DMS114 treated with DMSO at 0.1 percent for 48 hours (cell line): ENCODE data around the gene ARR3.
"Not testable (repeated sequence)": the region's sequence is repeated elsewhere in the genome, so short reads cannot be mapped to it uniquely, and the experiment has no call there.

Source experiments
- DNase-seq: peaks from one replicate; lab custom pipeline; 2025; ENCODE audit not compliant: unreplicated experiment; lab: John Stamatoyannopoulos, UW

The ARR3 gene

DNA sequence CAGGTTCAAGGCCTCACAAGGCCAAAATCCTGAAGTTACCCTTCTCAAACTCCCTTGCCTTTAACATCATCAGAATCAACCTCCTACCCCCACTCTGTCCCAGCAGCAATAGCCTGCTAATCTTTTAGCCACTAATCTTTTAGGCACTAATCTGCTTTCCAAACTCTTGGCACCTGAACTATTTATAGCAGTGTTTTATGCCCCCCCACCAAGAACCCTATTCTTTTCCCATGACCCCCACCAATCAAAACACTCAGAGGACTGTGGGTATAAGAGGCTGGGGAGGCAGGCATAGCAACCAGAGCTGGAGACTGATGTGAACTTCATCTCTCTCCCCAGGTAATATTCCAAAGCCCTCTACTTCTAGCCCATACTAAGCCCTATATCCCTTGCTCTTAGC is at the start of gene ARR3:
Gene ARR3 (plus strand): TSS at position 301 of the 400 bp plus-strand sequence. CDS start 1,052 bp downstream, outside the sequence.
- DNase-seq, result no peak

DNA sequence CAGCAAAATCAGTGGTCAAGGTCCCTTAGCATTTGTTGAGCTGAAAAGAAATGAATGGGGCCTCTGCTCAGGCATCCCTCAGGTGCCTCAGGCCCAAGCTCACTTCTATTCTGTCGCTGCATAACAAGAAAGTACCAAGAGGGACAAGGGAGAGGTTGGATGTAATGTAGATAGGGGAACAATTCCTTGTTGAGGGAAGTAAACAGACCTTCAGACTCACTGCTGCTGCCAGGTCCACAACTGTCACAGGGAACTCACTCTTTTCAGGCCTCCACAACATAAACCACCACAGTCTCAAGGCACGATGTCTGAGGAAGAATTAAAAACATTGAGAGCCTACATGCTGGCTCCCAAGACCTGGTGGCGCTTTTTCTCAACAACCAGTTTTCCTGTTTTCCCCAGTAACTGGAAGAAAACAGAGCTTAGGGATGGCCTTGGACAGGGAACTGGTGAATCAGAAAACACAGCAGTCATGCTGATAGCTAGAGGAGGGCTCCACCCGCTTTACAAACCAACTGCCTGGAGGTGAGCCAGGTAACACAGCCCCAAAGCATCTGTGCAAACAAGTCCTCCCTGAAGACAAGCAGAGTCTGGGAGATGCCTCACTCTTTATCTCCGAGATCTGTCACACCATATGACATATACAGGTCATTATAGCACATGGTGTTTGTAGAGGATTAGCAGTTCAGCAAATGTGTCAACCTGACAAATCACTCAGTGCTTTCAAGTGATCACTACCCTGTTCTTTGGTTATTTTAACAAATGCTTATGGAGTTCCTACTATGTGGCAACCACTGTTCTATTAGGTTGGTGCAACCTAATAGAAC is 48.0 kb upstream of the ARR3 start:
- no peak for DNase-seq

DNA sequence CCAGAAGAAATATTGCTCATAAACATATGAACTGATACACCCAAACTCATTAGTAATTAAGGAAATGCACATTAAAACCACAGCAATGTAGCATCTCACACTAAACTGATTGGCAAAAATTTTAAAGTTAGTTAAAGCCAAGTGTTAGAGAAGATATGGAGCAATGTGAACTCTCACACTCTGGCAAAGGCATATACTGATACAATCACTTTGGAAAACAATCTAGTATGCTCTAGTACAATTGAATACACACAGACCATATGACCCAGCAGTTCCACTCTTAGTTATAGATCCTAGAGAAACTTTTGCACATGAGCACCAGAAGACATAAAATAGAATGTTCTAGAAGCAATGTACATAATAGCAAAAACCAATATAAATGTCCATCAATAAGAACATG is 42.1 kb upstream of the ARR3 start:
- DNase-seq, result no peak

DNA sequence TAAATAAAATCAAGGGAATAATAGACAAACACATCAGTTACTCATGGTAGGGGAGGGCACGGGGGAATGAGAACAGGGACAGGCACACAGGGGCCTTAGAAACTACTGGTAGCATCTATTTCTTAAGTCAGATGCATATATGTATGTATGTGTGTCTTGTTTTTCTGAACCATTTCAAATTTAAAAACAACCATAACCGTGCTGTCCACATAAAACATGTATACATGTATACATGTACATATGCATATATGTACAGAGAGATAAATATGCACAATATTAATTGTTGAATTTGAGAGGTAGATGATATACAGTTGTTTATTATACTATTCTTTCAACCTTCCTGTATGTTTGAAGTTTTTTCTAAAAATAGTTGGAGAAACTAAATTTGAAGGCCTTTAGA is 41.4 kb upstream of the ARR3 start:
- DNase-seq, result no peak

DNA sequence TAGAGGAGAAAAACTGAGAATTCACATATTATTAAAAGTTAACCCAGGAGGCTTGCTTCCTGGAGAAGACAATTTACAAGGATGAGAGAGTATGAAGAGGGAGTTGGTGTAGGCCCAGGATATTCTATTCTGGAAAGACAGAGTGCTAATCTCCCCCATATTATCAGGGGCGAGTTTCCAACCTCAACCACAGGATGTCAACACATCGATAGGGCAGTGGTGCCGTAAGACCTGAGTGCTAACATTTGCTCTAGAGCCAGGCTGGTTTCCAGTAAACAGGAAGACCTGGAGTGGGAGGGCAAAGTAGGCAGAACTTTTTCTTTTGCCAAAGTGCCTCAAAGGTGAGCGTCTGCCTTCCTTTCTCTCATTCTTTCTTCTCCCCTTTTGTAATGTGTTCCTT is 36.5 kb upstream of the ARR3 start:
- no peak for DNase-seq

DNA sequence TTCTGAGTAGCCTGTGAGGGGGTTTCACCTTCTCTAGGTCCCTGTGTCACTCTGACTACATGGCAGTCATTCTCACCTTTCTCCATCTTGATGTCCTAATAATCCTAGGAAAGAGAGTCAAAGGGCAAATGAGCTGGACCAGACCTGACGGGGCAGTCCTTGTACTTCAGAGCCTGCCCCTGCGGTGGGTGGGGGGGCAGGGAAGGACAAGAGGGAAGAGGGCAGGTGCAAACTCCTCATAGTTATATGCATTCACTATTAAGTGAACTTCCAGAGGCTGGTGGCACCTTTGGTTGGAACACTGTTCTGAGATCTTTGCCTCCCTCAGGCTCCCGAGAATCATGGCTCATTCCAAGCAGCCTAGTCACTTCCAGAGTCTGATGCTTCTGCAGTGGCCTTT is 33.8 kb upstream of the ARR3 start, which contains the start of gene AWAT1:
Gene AWAT1 (plus strand): TSS at position 301 of the 400 bp plus-strand sequence. CDS start 41 bp downstream, at position 342.
- no peak for DNase-seq

DNA sequence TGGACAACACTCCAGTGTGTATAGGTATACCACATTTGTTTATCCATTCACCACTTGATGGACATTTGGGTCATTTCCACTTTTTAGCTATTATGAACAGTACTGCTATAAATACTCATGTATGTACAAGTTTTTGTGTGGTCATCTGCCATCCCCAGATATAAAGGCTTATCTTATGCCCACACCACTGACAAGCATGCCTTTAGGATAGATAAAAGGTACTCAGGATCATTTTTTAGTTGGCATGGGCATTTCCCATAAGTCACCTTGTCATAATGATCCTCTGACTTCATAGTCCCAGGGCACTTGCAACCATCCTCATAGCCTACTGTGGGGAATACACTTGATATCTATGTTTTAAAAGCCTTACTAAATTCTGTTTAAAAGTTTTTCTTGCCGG is 27.4 kb upstream of the ARR3 start:
- DNase-seq, result no peak

DNA sequence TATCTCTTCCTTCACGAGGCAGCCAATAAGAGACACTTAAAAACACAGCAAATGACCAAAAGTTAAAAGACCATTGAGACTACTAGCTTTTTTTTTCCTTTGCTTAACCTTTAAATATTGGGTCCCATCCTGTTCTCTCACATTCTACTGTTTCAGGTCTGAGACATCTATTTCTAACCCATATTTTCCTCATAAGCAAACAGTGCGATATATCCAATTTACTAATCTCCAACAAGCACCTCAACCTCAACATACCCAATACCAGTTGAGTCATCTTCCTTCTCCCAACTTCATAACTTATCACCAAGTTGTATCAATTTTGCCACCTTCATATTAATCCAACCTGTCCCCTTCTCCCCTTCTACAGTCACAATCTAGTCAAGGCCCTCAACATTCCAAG is 26.6 kb upstream of the ARR3 start:
- DNase-seq, result no peak

DNA sequence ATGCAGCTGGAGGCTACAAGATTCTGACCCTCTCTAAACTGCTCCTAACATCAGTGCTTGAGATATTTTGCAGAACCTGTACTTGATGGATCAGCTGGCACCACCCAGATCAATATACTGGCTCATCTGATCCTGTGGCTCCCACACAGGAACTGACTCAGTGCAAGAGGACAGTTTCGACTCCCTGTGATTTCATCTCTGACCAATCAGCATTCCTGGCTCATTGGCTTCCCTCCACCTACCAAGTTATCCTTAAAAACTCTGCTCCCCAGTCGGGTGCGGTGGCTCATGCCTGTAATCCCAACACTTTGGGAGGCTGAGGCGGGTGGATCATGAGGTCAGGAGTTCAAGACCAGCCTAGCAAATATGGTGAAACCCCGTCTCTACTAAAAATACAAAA is 24.5 kb upstream of the ARR3 start:
- not testable (repeated sequence) for DNase-seq

DNA sequence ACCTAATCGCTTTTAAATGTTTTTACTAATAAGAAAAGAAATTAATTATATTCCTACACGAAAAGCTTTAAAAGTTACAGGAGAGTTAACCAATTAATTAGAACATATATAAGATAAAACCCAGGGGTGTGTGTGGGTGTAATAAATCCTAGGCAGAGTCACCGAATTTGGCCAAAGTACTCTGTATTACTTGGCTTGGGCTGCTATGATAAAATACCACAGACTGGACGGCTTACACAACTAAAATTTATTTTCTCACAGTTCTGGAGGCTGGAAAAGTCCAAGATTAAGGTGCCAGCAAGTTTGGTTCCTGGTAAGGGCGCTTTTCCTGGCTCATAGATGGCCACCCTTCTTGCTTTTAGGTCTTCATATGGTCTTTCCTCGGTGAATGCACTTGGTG is 23.3 kb upstream of the ARR3 start:
- DNase-seq, result no peak

DNA sequence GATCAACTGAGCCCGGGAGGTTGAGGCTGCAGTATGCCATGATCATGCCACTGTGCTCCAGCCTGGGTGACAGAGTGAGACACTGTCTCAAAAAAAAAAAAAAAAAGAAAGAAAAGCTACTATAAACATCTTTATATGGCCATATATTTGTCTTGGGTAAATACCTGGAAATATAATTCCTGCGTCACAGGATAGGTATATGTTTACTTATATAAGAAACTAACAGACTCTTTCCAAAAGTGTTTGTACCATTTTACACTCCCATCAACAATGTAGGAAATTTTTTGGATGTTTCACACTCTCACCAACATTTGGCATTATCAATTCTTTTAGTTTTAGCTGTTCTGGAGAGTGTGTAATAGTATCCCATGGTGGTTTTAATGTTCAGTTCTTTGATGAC is 20.9 kb upstream of the ARR3 start:
- DNase-seq, result no peak

DNA sequence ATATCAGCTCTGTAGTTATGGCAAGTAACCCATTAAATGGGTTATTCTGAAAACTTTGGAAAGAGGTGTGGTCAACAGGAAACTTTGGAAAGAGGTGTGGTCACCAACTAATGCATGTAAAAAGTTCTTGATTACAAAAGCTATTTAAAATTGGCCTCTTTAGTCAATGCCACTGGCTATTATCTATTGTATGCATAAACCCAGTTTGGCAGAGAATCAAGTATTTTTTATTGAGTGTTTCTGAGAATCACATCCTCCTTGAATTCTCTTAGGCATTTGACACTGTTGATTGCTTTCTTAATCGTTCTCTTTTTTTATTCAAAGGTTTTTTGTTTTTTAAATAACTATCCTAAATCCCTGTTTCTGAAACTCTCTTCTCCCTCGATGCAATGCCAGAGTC is 15.6 kb upstream of the ARR3 start:
- DNase-seq, result no peak

DNA sequence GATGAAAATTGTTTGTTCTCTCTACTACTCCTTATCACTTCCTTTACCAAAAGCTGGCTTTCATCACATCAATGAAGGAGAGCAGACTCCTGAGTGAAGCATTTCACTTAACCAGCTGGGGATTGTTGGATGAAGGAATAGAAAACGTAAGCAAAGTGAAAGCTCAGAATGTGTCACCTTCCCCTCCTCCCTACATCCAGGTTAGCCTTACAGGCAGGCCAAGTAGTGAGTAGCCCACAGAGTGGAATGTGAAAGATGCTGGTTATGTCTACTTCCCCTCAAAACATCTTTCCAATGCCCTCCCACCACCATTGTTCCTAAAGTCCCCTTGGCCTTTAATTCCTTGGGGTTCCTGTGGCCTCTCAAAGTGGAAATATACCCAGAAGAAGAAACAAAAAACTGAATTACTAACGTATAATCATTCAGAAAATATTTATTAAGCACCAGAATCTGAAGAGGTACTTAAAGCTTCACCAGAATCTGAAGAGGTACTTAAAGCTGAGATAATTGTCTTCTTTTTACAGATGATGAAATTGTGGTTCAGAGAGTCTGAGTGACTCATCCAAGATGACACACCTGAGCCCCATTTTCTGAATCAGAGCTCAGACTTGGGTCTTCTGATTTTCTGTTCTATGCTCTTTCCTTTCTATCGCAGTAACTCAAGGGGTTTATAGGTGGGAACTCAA is 14.6 kb upstream of the ARR3 start:
- no peak for DNase-seq

DNA sequence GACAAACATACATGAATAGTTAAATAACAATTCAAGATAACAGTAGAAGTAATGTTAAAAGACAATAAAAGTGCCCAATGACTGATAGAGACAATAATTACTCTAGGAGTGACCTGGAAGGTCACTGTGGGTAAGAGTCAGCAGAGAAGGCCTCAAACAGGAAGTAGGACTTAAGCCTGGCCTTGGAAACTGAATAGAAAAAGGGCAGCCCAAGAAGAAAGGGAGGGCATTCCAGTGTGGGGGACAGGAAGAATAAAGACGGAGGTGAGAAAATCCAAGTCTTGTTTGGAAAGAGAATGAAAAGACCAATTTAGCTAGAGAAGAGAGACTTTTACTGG is 14.1 kb upstream of the ARR3 start:
- no peak for DNase-seq

DNA sequence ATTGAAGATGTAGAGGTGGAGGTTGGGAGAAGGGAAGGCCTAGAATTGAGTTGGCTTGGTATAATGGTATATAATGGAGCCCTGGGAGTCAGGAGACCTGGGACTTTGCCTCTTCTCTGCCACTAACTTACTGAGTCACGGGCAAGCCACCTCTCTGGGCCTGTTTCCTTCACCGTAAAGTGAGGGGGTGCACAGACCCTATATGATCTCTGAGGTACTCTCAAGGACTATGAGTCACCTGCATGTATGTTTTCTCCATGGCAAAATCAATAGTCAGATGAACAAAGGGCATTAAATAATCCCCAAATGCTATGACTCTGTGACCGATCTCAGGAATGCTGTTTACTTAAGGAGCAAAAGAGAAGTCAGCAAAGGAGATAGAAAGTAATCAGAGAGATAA is 13.2 kb upstream of the ARR3 start:
- no peak for DNase-seq

DNA sequence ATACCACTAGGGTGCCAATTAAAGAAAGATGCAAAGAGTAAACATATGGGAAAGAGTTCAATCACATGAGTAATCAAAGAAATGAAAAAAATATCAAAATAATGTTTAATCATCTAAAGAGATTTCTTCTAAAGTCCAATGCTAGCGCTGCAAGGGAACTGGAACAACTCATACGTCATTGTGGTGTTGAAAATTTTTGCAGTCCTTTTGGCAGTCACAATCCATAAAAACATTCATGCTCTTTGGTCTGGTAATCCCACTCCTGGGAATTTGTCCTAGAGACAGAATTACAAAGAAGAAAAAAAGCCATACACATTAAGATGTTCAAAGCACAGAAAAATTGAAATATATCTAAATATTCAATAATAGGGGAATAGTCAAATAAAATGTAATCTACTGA is 12.7 kb upstream of the ARR3 start:
- no peak for DNase-seq

DNA sequence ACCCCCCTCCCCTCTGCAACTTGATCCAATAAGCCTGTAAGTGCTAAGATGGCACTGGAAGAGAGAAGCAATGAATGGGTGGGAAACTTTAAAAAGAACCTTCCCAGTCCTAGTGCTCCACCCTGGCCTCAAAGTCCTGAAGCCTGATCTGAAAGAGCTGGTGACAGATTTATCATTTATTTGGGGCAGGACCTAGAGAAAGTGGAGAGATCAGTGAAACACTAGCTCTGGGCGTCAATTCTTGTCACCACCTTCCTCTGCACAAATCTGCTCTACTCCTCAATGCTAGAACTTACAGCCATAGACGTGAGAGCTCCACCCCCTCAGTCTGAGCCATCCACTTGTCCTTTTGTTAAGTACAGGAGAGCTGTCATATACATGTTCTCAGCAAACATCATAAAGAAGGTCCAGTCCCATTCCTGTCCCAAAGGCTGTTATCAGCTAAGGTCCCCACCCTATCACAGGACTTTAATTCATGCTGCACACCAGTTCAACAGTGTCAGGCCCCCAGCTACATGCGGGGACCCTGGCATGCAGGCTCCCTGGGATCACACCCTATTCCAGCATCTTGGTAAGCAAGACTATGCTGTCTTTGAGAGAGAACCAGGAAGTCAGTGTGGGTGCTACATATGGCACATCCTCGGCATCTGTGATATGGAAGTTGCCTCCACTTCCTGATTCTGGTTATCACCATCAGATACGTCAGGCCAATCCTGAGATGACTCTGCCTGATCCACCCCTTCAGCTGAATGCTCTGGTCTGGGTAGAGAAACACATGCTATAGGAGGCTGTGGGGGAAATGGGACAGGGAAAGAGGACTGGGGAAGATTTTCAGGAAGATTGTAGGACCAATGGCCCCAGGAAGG is 10.5 kb upstream of the ARR3 start:
- no peak for DNase-seq

DNA sequence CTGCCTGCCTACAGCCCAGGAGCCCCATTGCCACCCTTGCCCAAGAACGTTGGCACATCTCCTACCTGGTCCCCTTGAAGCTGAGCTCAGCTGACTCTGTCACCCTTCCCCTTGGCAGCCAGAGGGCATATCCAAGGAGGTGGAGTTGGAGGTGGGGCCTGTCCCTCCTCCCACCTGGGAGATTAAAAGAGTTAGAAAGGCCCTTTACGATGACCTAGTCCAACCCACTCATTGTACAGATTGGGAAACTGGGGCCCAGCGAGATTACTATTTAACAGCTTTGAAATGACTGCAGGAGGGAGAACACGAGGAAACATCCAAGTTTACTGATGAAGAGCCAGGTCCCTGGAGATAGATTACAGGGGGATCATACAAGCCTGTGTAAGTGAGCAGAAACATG is 8.0 kb upstream of the ARR3 start, which contains the start of gene P2RY4:
Gene P2RY4 (minus strand): TSS at position 101 of the 400 bp plus-strand sequence. CDS start 580 bp downstream, outside the sequence.
- no peak for DNase-seq

DNA sequence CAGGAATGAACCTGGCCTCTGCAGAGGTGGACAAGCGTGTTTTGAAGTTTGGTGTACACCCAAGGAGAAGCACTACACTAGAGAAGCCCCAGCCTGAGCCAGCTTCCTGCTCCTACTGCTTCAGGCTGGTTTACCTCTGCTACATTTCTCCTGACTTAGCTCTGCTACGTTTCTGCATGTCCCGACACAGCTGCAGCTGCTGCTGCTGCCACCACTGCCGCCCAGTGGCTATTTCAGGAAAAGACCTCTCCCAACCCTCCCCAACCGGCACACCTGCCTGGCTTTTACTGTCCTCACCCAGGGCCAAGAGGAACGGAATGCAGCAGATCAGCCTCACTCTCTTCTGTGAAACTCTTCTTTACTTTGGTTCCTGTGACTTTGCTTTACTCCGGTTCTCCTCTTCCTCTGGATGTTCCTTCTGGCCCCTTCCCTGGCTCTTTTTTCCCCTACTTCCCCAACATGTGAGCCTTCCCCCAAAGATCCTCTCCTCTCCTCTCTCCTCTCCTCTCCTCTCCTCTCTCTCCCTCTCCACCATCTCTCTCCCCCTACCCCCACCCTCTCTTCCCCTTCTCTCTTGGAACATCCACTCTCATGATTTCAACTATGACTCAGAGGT is 5.1 kb upstream of the ARR3 start:
- DNase-seq, result no peak

DNA sequence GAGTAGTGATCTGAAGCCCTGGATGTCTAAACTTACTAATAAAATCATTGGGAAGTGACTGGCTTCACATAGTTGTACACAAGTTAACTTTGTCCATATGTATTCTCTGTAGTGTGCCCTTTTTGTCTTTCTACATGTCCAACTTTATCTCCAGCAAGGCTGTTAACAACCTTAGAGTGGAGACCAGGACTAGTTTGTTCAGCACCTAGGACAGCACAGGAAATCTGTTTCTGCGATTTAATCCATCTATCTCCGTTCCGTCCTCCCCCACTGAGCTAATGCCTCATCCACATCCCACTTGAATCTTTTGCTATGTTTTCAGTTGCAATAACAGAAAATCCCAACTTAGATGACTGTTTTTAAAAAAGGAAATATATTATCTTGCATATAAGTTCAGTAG is 3.4 kb upstream of the ARR3 start:
- DNase-seq, result no peak

DNA sequence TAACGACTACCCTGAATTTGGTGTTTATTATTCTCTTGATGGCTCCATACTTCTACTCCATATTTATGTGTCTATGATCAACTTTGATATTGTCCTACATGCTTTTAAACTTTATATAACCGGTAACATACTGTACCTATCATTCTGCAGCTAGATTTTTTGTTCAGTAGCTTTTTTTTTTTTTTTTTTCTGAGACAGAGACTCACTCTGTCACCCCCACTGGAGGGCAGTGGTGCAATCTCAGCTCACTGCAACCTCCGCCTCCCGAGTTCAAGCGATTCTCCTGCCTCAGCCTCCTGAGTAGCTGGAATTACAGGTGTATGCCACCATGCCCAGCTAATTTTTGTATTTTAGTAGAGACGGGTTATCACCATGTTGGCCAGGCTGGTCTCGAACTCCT is 5.9 kb downstream of the ARR3 start:
- DNase-seq, result not testable (repeated sequence)
